NB4 (cell line): ENCODE data around the gene NPFF.

Experiments used
- CTCF ChIP-seq: IDR thresholded peaks from one replicate; pipeline ENCODE4 v1.5.1; 2012; ENCODE audit warnings: low read depth, low read length
- TF ChIP-seq, protein P1 (sequence below): IDR thresholded peaks from 2 replicates; pipeline ENCODE4 v1.6.1; 2011; ENCODE audit warnings: low read depth, low read length

- TF ChIP-seq CTCF: no peak
- TF ChIP-seq, protein P1, sequence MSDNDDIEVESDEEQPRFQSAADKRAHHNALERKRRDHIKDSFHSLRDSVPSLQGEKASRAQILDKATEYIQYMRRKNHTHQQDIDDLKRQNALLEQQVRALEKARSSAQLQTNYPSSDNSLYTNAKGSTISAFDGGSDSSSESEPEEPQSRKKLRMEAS: no peak
Measured at GRCh38 chr12:53498235-53498630, 9.1 kb downstream of the NPFF start.
